Tibial nerve (tissue), 4 donors: Measurements from ENCODE around the gene CYTH3. TPM values are rescaled to one million over a fixed set of nuclear protein-coding genes. Genes with fewer than 3 reads are reported as not detected.

Experiments
- DNase-seq, 2 donors: peaks; one replicate each; pipeline ENCODE4 v3.0.0-alpha.2; 2019; ENCODE audit warnings: low spot score in 2 of 2
- H3K27ac ChIP-seq, 4 donors: fragments of 200-600 bp; sonication (generic) in 3 of 4; one replicate each; pipeline ENCODE4 v1.5.1; 2017 to 2019; ENCODE audit warnings: mild to moderate bottlenecking in 1 of 4
- H3K27me3 ChIP-seq, 2 donors: fragments of 200-600 bp; sonication (generic) in 1 of 2; one replicate each; pipeline versions ENCODE4 v1.5.1 to v1.6.0; 2017 to 2019
- H3K36me3 ChIP-seq, 3 donors: fragments of 200-600 bp; sonication (generic); one replicate each; pipeline ENCODE4 v1.5.1; 2018 to 2019
- H3K4me1 ChIP-seq, 4 donors: fragments of 200-600 bp; sonication (generic) in 3 of 4; one replicate each; pipeline ENCODE4 v1.5.1; 2017 to 2019
- H3K4me3 ChIP-seq, 4 donors: fragments of 200-600 bp; sonication (generic) in 3 of 4; one replicate each; pipeline ENCODE4 v1.5.1; 2017 to 2019; ENCODE audit warnings: mild to moderate bottlenecking in 1 of 4, moderate library complexity in 1 of 4
- H3K9me3 ChIP-seq, 4 donors: fragments of 200-600 bp; sonication (generic) in 3 of 4; one replicate each; pipeline ENCODE4 v1.5.1; 2017 to 2019
- EP300 ChIP-seq, 2 donors: sonication (generic); formaldehyde crosslinking; IDR thresholded peaks; one replicate each; pipeline ENCODE4 v1.6.1; 2017; ENCODE audit warnings: antibody characterized with exemption in 2 of 2, mild to moderate bottlenecking in 1 of 2
- POLR2A ChIP-seq, 2 donors: fragments of 450-650 bp; IDR thresholded peaks; one replicate each; pipeline ENCODE4 v1.6.1; 2017; ENCODE audit warnings: antibody characterized with exemption in 2 of 2, mild to moderate bottlenecking in 2 of 2, moderate library complexity in 2 of 2
- WGBS, 2 donors: methylation state at CpG; one replicate each; pipeline ENCODE4 v1.1.5; 2018; 5-methylcytosine and 5-hydroxymethylcytosine counted together
- total RNA-seq, 4 donors: library from RNA; depleted of rRNA; stranded (reverse); fragments of >200 nt; gene quantifications; one replicate each; pipeline ENCODE4 v1.1.0, GENCODE V29; 2016
- TF ChIP-seq, protein P1 (sequence below), 5 experiments: fragments of 200-600 bp in 3 of 5; fragments of 450-650 bp in 2 of 5; sonication (generic) in 3 of 5; IDR thresholded peaks; one replicate each; pipeline ENCODE4 v1.5.1; 2016 to 2019; ENCODE audit warnings: antibody characterized with exemption in 5 of 5, mild to moderate bottlenecking in 3 of 5, moderate library complexity in 2 of 5

The CYTH3 gene
- total RNA-seq, 4 donors from 2014 or later: 49.2 to 61.2 (median 53.2) TPM

DNA sequence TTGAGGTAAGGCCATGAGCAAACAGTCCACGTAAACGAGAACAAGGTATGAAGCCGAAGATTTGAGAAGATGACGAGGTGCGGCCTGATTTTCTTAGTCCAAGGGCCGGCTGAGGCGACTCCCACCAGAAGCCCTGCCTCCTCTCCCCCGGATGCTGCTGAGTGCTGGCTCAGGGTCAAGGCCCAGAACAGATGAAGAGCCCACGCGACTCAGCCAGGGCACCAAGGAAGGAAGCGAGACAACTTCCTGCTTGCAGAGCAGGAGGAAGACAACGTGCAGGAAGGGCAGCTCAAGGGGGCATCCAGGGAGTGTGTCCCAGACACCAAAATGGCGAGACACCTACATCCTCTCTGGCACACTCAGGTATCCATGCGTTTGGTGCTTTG is 99.5 kb downstream of the CYTH3 start:
- Histone ChIP-seq H3K9me3 (no peaks in the 10 kb centered on the region), H3K4me1 (peaks cover 0 to 33% (median 0%) of the 10 kb centered on the region in 4 donors), H3K27ac (no peak overlapping the region), H3K4me3 (no peak overlapping the region), H3K36me3 (peaks cover 0 to 74% (median 0%) of the 10 kb centered on the region in 3 donors), H3K27me3 (no peaks in the 10 kb centered on the region)
- TF ChIP-seq, protein P1, sequence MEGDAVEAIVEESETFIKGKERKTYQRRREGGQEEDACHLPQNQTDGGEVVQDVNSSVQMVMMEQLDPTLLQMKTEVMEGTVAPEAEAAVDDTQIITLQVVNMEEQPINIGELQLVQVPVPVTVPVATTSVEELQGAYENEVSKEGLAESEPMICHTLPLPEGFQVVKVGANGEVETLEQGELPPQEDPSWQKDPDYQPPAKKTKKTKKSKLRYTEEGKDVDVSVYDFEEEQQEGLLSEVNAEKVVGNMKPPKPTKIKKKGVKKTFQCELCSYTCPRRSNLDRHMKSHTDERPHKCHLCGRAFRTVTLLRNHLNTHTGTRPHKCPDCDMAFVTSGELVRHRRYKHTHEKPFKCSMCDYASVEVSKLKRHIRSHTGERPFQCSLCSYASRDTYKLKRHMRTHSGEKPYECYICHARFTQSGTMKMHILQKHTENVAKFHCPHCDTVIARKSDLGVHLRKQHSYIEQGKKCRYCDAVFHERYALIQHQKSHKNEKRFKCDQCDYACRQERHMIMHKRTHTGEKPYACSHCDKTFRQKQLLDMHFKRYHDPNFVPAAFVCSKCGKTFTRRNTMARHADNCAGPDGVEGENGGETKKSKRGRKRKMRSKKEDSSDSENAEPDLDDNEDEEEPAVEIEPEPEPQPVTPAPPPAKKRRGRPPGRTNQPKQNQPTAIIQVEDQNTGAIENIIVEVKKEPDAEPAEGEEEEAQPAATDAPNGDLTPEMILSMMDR (IDR thresholded peaks at IDR 0.05): no peak
- TF ChIP-seq EP300 (IDR thresholded peaks at IDR 0.05) (no peak), POLR2A (IDR thresholded peaks at IDR 0.05) (no peak)
- DNase-seq: no peak
- WGBS, 2 donors: 72% methylated on average over 14 of the region's 14 CpGs

DNA sequence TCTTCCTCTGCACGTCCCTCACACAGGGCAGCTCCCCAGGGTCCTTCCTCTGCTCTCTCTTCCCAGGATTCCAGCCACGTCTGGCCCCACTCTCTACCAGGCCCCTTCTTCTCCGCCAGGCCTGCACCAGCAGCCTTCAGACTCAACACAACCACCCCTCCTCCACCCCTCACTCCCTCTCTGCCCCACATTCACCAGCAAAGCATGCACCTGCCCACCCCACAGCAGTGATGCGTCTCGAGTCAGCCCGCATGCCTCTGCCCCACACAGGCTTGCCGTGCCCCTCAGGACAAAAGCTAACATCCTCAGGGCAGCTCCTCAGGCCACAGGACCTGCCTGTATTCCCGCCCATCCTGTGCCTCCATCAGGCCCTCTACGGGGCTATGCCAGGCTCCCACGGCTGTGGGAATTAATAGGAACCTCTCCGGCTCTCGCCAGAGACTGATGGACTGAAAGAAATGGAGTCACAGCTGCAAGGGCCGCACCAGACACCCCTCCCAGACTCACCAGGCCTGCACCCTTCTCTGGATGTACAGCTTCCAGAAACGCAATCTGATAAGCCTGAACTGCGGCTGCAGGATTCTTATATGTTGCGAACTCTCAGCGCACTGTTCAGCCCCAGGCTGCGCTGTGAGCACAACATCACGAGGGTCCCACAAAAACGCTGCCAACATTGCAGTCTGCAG is 100.1 kb downstream of the CYTH3 start:
- peaks cover 0 to 31% (median 0%) of the 10 kb centered on the region in 4 donors for H3K4me1 ChIP-seq
- H3K36me3 ChIP-seq: peaks cover 0 to 74% (median 0%) of the 10 kb centered on the region in 3 donors
- WGBS, 2 donors: 82 to 85% methylated on average over 19 to 20 of the region's 20 CpGs
- H3K27me3 ChIP-seq: no peaks in the 10 kb centered on the region
- H3K27ac ChIP-seq: peak overlapping the region in 1 of 4 donors; percentile 31
- TF ChIP-seq POLR2A (IDR thresholded peaks at IDR 0.05) (no peak), EP300 (IDR thresholded peaks at IDR 0.05) (no peak)
- TF ChIP-seq, protein P1 (IDR thresholded peaks at IDR 0.05): no peak
- no peak for DNase-seq
- H3K9me3 ChIP-seq: no peaks in the 10 kb centered on the region
- no peak overlapping the region for H3K4me3 ChIP-seq

DNA sequence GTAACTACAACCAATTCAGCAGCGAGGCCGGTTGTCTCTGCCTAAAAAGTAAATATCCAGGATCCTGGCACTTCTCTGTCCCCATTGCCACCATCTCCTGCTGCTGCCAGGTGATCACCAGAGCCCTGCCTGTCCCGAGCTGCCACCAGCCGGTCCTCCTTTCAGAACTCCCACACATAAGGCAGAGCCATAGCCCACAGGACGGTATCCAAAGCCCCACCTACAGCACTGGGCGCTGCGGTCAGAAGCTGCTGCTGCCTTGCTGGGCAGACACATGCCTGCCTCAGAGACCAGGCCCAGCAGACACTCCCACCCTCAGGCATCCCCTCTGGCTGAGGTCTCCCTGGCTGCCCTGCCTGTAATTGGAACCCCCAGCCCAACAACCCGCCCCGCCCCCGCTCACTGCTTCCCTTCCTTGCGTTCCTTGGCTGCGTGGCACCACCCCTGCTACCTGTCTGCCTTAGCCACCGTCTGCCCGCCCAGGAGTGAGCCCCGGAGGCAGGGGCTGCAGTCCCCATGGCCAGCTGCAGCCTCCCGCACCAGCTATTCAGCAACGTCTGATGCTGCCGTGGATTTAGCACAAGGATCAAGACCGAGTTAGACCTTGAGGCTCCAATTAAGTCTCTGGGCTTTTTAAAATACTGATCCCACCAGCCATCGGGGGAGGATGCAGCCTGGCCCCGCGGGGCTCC is 100.7 kb downstream of the CYTH3 start:
- no peaks in the 10 kb centered on the region for H3K9me3 ChIP-seq
- TF ChIP-seq, protein P1 (IDR thresholded peaks at IDR 0.05): no peak
- 60 to 74% methylated on average over 19 to 22 of the region's 22 CpGs for WGBS, 2 donors
- peak overlapping the region in 1 of 4 donors; percentile 31 for H3K27ac ChIP-seq
- no peaks in the 10 kb centered on the region for H3K27me3 ChIP-seq
- H3K36me3 ChIP-seq: peaks cover 0 to 72% (median 0%) of the 10 kb centered on the region in 3 donors
- no peak for DNase-seq
- H3K4me1 ChIP-seq: peaks cover 0 to 27% (median 0%) of the 10 kb centered on the region in 4 donors
- H3K4me3 ChIP-seq: no peak overlapping the region

DNA sequence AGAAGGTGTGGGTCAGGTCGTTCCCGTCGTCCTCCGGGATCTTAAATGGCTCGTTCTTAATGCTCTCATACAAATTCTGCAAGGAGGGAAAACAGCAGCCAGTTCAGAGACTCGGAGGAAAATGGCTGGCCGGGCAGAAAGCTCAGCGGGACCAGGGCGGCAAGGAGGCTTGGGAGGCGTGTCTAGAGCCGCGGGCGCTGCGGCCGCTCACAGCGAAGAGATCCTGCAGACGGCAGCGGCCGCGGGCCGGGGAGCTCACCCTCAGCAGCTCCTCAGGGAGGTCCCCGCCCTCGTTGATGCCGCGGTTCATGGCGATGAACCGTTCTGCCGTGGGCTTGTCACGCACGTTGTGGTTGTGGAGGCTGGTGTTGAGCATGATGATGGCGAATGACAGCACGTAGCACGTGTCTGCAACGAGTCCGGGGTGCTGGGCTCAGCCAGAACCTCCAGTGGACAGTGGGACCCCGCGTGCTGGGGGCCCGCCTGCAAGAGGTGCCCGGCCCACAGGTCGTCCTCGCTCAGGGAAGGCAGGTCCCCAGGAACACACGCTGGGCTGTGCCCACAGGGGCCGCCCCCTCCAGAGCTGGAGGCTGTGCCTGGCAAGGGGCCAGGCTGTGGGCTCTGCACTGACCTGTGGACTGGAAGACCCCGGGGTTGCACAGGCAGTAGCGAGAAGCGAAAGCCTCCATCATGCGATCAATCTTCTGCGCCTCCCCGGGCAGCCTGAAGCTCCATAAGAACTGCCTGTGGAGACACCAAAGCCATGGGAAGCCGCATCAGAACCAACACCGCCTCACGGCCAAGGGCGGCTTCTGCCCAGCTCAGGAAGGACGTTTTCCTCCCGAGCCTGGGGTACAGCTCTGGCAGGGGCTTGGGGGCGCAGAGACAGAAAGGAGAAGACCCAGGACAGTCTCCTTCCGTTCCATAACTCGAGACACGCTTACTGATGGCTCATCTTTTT is 101.6 kb downstream of the CYTH3 start:
- TF ChIP-seq, protein P1 (IDR thresholded peaks at IDR 0.05): no peak
- TF ChIP-seq EP300 (IDR thresholded peaks at IDR 0.05) (no peak), POLR2A (IDR thresholded peaks at IDR 0.05) (no peak)
- H3K4me1 ChIP-seq: peaks cover 0 to 25% (median 0%) of the 10 kb centered on the region in 4 donors
- H3K27ac ChIP-seq: peak overlapping the region in 1 of 4 donors; percentile 31
- 88% methylated on average over 52 to 57 of the region's 59 CpGs for WGBS, 2 donors
- H3K4me3 ChIP-seq: no peak overlapping the region
- H3K9me3 ChIP-seq: no peaks in the 10 kb centered on the region
- H3K27me3 ChIP-seq: no peaks in the 10 kb centered on the region
- H3K36me3 ChIP-seq: peaks cover 0 to 75% (median 0%) of the 10 kb centered on the region in 3 donors
- DNase-seq: no peak
